GM23338 (cell line): ENCODE data around the gene PTGER4. TPM values are rescaled to one million over a fixed set of nuclear protein-coding genes. Genes with fewer than 3 reads are reported as not detected.

Experiments used
- ATAC-seq: fragments of 200-7000 bp; cut with Tn5 transposase; 3 replicates; pipeline ENCODE4 v1.9.1; 2020
- DNase-seq: peaks from one replicate; pipeline ENCODE4 v3.0.0-alpha.2; 2015; ENCODE audit warnings: low spot score
- H2AFZ ChIP-seq: fragments of 200-600 bp; sonication (generic); 2 replicates; pipeline ENCODE4 v1.8.0; 2016; ENCODE audit warnings: antibody characterized with exemption, mild to moderate bottlenecking, moderate library complexity
- H3F3A ChIP-seq: fragments of 200-600 bp; sonication (generic); replicated peaks from 2 replicates; pipeline ENCODE4 v1.8.0; 2017; ENCODE audit warnings: antibody characterized with exemption, mixed run types, low read depth
- H3K27ac ChIP-seq: fragments of 200-600 bp; sonication (generic); 2 replicates; pipeline ENCODE4 v1.6.1; 2016; ENCODE audit warnings: low read depth
- H3K27me3 ChIP-seq: fragments of 200-600 bp; sonication (generic); 2 replicates; pipeline ENCODE4 v1.8.0; 2016; ENCODE audit warnings: mild to moderate bottlenecking, mixed run types, moderate library complexity; ENCODE audit not compliant: insufficient read depth
- H3K36me3 ChIP-seq: fragments of 200-600 bp; sonication (generic); 2 replicates; pipeline ENCODE4 v1.8.0; 2016; ENCODE audit warnings: mild to moderate bottlenecking; ENCODE audit not compliant: insufficient read depth
- H3K4me1 ChIP-seq: fragments of 200-600 bp; sonication (generic); 2 replicates; pipeline ENCODE4 v1.8.0; 2016; ENCODE audit warnings: mild to moderate bottlenecking, moderate library complexity; ENCODE audit not compliant: insufficient read depth
- H3K4me2 ChIP-seq: fragments of 200-600 bp; sonication (generic); 2 replicates; pipeline ENCODE4 v1.7.1; 2017; ENCODE audit warnings: mixed run types
- H3K4me3 ChIP-seq: fragments of 200-600 bp; sonication (generic); 2 replicates; pipeline ENCODE4 v1.6.1; 2016; ENCODE audit warnings: mixed run types
- H3K79me2 ChIP-seq: fragments of 200-600 bp; sonication (generic); replicated peaks from 2 replicates; pipeline ENCODE4 v1.8.0; 2017; ENCODE audit warnings: mild to moderate bottlenecking; ENCODE audit not compliant: insufficient read depth
- H3K9me2 ChIP-seq: fragments of 200-600 bp; sonication (generic); 2 replicates; pipeline ENCODE4 v1.8.0; 2017; ENCODE audit not compliant: insufficient read depth
- H4K20me1 ChIP-seq: fragments of 200-600 bp; sonication (generic); replicated peaks from 2 replicates; pipeline ENCODE4 v1.8.0; 2017; ENCODE audit warnings: mild to moderate bottlenecking; ENCODE audit not compliant: insufficient read depth
- H3K27ac Mint-ChIP-seq: 2 replicates; pipeline ENCODE4 v1.8.0; 2020; ENCODE audit warnings: inconsistent platforms, mild to moderate bottlenecking, moderate library complexity, mixed read lengths
- H3K27me3 Mint-ChIP-seq: 3 replicates; pipeline ENCODE4 v1.8.0; 2022; ENCODE audit warnings: low read depth, mild to moderate bottlenecking, moderate library complexity, mixed read lengths, inconsistent platforms; ENCODE audit not compliant: insufficient read depth, poor library complexity
- H3K36me3 Mint-ChIP-seq: 3 replicates; pipeline ENCODE4 v1.8.0; 2021; ENCODE audit warnings: low read depth, mild to moderate bottlenecking, inconsistent platforms, moderate library complexity, mixed read lengths
- H3K4me1 Mint-ChIP-seq: 3 replicates; pipeline ENCODE4 v1.8.0; 2020; ENCODE audit warnings: mild to moderate bottlenecking, inconsistent platforms, mixed read lengths
- H3K4me3 Mint-ChIP-seq: 3 replicates; pipeline ENCODE4 v1.8.0; 2021; ENCODE audit warnings: moderate library complexity, mild to moderate bottlenecking, inconsistent platforms, mixed read lengths
- H3K9me3 Mint-ChIP-seq: 3 replicates; pipeline ENCODE4 v1.8.0; 2020; ENCODE audit warnings: moderate library complexity, mild to moderate bottlenecking, inconsistent platforms, mixed read lengths
- CTCF ChIP-seq, 2 experiments: fragments of 200-600 bp in 1 of 2; sonication (generic) in 1 of 2; conservative IDR thresholded peaks; 2 replicates each; pipeline versions ENCODE4 v1.5.1 to v1.6.1; 2016 to 2017; ENCODE audit warnings: antibody characterized with exemption in 2 of 2, low read depth in 2 of 2, mild to moderate bottlenecking in 2 of 2, moderate library complexity in 1 of 2
- ETS1 ChIP-seq: IDR thresholded peaks from 2 replicates; pipeline ENCODE4 v1.6.1; 2016; ENCODE audit warnings: antibody characterized with exemption
- EZH2 ChIP-seq: fragments of 200-600 bp; sonication (generic); IDR thresholded peaks from one replicate; pipeline ENCODE4 v1.8.0; 2017; ENCODE audit warnings: antibody characterized with exemption, mild to moderate bottlenecking, low read depth; ENCODE audit not compliant: unreplicated experiment
- EZH2phosphoT487 ChIP-seq: fragments of 200-600 bp; sonication (generic); IDR thresholded peaks from one replicate; pipeline ENCODE4 v1.8.1; 2018; ENCODE audit warnings: antibody characterized with exemption; ENCODE audit not compliant: unreplicated experiment
- NANOG ChIP-seq: IDR thresholded peaks from 2 replicates; pipeline ENCODE4 v1.6.1; 2016; ENCODE audit warnings: antibody characterized with exemption, borderline replicate concordance
- POLR2AphosphoS5 ChIP-seq: IDR thresholded peaks from 2 replicates; pipeline ENCODE4 v1.6.1; 2016; ENCODE audit warnings: antibody characterized with exemption, low read depth
- STAT1 ChIP-seq: IDR thresholded peaks from one replicate; pipeline ENCODE4 v1.6.1; 2016; ENCODE audit warnings: antibody characterized with exemption; ENCODE audit not compliant: unreplicated experiment
- ZNF114 ChIP-seq: fragments of 250-450 bp; sonication (Bioruptor Pico); IDR thresholded peaks from 2 replicates; pipeline ENCODE4 v1.5.0; 2020; ENCODE audit warnings: mild to moderate bottlenecking, moderate library complexity
- ZNF331 ChIP-seq: fragments of 250-450 bp; sonication (Bioruptor Pico); IDR thresholded peaks from 2 replicates; pipeline ENCODE4 v1.5.0; 2020; ENCODE audit warnings: low read depth, mild to moderate bottlenecking, moderate library complexity
- polyA plus RNA-seq: library from polyadenylated mRNA; unstranded; fragments of >200 nt; fragmentation: Nextera tagmentation; extraction: Ambion mirVana; gene quantifications from 2 replicates; pipeline ENCODE4 v1.2.1, GENCODE V29; 2016
- total RNA-seq: library from RNA; depleted of rRNA; stranded (reverse); fragments of >200 nt; shearing (Covaris generic); gene quantifications from 2 replicates; pipeline ENCODE4 v1.2.3, GENCODE V29; 2014
- TF ChIP-seq, protein P1 (sequence below): IDR thresholded peaks from one replicate; pipeline ENCODE4 v1.6.1; 2018; ENCODE audit warnings: antibody characterized with exemption; ENCODE audit not compliant: unreplicated experiment

Gene PTGER4
- total and polyA plus RNA-seq, 2 experiments from 2014 or later = 0.82 to 4.4 TPM

GRCh38 chr5:40672425-40672824, 7.3 kb upstream of the PTGER4 start:
- Mint-ChIP-seq H3K4me1 (peaks cover 12% of the 10 kb centered on the region), H3K36me3 (no peaks in the 10 kb centered on the region), H3K27me3 (peaks cover 4% of the 10 kb centered on the region), H3K27ac (no peak overlapping the region), H3K4me3 (no peak overlapping the region), H3K9me3 (no peaks in the 10 kb centered on the region)
- Histone ChIP-seq H3F3A (no peaks in the 10 kb centered on the region), H3K4me1 (0 out of 2 replicates have a peak, but pooled peaks cover 5% of the 10 kb centered on the region), H3K27ac (no peak overlapping the region), H3K4me3 (no peak overlapping the region), H4K20me1 (no peaks in the 10 kb centered on the region), H3K36me3 (no peaks in the 10 kb centered on the region), H3K27me3 (no peaks in the 10 kb centered on the region), H3K9me2 (no peaks in the 10 kb centered on the region), H2AFZ (no peak overlapping the region), H3K79me2 (no peaks in the 10 kb centered on the region), H3K4me2 (no peak overlapping the region)
- TF ChIP-seq EZH2 (no peak), EZH2phosphoT487 (no peak), ZNF331 (CRISPR knock-in tag) (no peak), ETS1 (no peak), ZNF114 (CRISPR knock-in tag) (no peak), CTCF (conservative IDR thresholded peaks at IDR 0.05; ENCODE audit: low read depth in 2 of 2) (no peak), POLR2AphosphoS5 (no peak), NANOG (no peak), STAT1 (no peak)
- TF ChIP-seq, protein P1, sequence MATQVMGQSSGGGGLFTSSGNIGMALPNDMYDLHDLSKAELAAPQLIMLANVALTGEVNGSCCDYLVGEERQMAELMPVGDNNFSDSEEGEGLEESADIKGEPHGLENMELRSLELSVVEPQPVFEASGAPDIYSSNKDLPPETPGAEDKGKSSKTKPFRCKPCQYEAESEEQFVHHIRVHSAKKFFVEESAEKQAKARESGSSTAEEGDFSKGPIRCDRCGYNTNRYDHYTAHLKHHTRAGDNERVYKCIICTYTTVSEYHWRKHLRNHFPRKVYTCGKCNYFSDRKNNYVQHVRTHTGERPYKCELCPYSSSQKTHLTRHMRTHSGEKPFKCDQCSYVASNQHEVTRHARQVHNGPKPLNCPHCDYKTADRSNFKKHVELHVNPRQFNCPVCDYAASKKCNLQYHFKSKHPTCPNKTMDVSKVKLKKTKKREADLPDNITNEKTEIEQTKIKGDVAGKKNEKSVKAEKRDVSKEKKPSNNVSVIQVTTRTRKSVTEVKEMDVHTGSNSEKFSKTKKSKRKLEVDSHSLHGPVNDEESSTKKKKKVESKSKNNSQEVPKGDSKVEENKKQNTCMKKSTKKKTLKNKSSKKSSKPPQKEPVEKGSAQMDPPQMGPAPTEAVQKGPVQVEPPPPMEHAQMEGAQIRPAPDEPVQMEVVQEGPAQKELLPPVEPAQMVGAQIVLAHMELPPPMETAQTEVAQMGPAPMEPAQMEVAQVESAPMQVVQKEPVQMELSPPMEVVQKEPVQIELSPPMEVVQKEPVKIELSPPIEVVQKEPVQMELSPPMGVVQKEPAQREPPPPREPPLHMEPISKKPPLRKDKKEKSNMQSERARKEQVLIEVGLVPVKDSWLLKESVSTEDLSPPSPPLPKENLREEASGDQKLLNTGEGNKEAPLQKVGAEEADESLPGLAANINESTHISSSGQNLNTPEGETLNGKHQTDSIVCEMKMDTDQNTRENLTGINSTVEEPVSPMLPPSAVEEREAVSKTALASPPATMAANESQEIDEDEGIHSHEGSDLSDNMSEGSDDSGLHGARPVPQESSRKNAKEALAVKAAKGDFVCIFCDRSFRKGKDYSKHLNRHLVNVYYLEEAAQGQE = no peak
- no peak for ATAC-seq
- DNase-seq = no peak
